DND-41 (cell line): ENCODE data around the gene DCBLD1.

Experiments
- CTCF ChIP-seq: IDR thresholded peaks from 2 replicates; pipeline ENCODE4 v1.5.1; 2012; ENCODE audit warnings: borderline replicate concordance, low read length, moderate library complexity, mild to moderate bottlenecking; ENCODE audit not compliant: poor library complexity, severe bottlenecking; ENCODE audit errors: extremely low read depth
- EZH2 ChIP-seq: IDR thresholded peaks from 3 replicates; pipeline ENCODE4 v1.6.1; 2012; ENCODE audit warnings: borderline replicate concordance, low read depth, mild to moderate bottlenecking, moderate library complexity, low read length, inconsistent platforms; ENCODE audit not compliant: severe bottlenecking

- TF ChIP-seq CTCF (no peak), EZH2 (no peak)
These were observed 103.2 kb downstream of the DCBLD1 start for GRCh38 chr6:117585647-117586046.
